Aorta (tissue), 5 donors: ENCODE results near the gene PRKAR1B. TPM values are rescaled to one million over a fixed set of nuclear protein-coding genes. Genes with fewer than 3 reads are reported as not detected.
A peak's percentile ranks its signal among the peaks of the same experiment; 100 is the strongest.

ENCODE experiments used
- ATAC-seq: fragments of 200-7000 bp; cut with Tn5 transposase; one replicate; pipeline ENCODE4 v1.9.1; 2022; ENCODE audit warnings: moderate library complexity; ENCODE audit not compliant: low FRiP score
- DNase-seq, 2 donors: peaks; one replicate each; pipeline ENCODE4 v3.0.0-alpha.2; 2020
- H3K27ac ChIP-seq, 2 donors: one replicate each; pipeline ENCODE4 v1.5.1; 2013; ENCODE audit warnings: low read length in 2 of 2, mild to moderate bottlenecking in 2 of 2, moderate library complexity in 2 of 2, control low read depth in 1 of 2, inconsistent platforms in 1 of 2, low read depth in 1 of 2
- H3K27me3 ChIP-seq, 2 donors: one replicate each; pipeline ENCODE4 v1.6.1; 2013; ENCODE audit warnings: control low read depth in 1 of 2, low read length in 1 of 2, mild to moderate bottlenecking in 1 of 2, moderate library complexity in 1 of 2; ENCODE audit not compliant: insufficient read depth in 2 of 2, control insufficient read depth in 1 of 2
- H3K36me3 ChIP-seq, 2 donors: one replicate each; pipeline ENCODE4 v1.6.1; 2013; ENCODE audit warnings: control low read depth in 1 of 2, low read length in 1 of 2, mild to moderate bottlenecking in 1 of 2; ENCODE audit not compliant: insufficient read depth in 2 of 2, control insufficient read depth in 1 of 2
- H3K4me1 ChIP-seq, 2 donors: one replicate each; pipeline ENCODE4 v1.6.1; 2013; ENCODE audit warnings: low read length in 2 of 2, control low read depth in 1 of 2, mild to moderate bottlenecking in 1 of 2, moderate library complexity in 1 of 2; ENCODE audit not compliant: insufficient read depth in 2 of 2, control insufficient read depth in 1 of 2
- H3K4me3 ChIP-seq, 2 donors: one replicate each; pipeline ENCODE4 v1.5.1; 2013; ENCODE audit warnings: low read length in 2 of 2, control low read depth in 1 of 2, mild to moderate bottlenecking in 1 of 2
- H3K9me3 ChIP-seq: one replicate; pipeline ENCODE4 v1.6.1; 2013; ENCODE audit warnings: mild to moderate bottlenecking, low read length; ENCODE audit not compliant: control insufficient read depth
- WGBS, 2 donors: extraction: QIAGEN DNeasy Blood & Tissue Kit; methylation state at CpG; one replicate each; pipeline ENCODE4 v1.1.7; 2013; 5-methylcytosine and 5-hydroxymethylcytosine counted together
- intact Hi-C, 2 donors: fragments of 100-400 bp; cut with DNase I; formaldehyde crosslinking; loops; one replicate each; pipeline versions ENCODE4 v1.14.2 to v1.15.0; 2022
- polyA plus RNA-seq, 2 donors: library from polyadenylated mRNA; stranded (reverse); fragments of 200-250 nt; gene quantifications; one replicate each; pipeline ENCODE4 v1.2.3, GENCODE V29; 2013
- total RNA-seq, 2 donors: library from RNA; stranded (reverse); fragmentation: NEBNext Ultra II Directional; extraction: Animal tissue kit (Norgen Biotek cat#: 25700); gene quantifications; one replicate each; pipeline ENCODE4 v1.2.1, GENCODE V29; 2021
- donor health status: healthy with polysubstance abuse.
- donor health status: Bipolar disorder and iron deficiency.
- donor health status: DM: no; HTN: no; CAD: no.
- donor health status: DM: no; HTN: no; CAD: no.
- donor health status: DM: yes; HTN: yes; CAD: no.

PRKAR1B gene
- total and polyA plus RNA-seq, 4 donors, result 6.6 to 16.2 (median 14.1) TPM

DNA sequence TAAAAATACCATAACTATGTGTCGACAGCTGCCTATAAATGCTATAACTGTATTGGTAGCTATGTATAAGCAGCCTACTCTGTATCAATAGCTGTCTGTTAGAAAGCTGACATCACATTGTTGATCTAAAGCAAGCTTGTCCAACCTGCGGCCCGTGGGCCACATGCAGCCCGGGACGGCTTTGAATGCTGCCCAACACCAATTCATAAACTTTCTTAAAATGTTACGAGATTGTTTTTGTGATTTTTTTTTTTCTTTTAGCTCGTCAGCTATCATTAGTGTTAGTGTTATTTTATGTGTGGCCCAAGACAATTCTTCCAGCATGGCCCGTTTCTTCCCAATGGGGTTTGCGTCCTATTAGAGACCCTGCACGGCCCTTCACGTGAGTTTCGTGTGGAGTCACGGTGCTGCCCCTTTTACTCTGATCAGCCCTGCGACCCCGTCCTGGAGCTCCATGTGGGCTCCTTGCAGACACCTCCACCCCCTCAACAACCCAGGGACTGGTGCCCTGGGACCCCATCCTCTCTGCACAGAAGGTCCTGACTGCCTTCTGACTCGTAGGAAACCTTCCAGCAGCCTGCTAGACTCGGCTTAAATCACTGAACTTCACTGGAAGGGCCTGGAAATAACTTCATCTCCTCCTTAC, 4.5 kb upstream of the PRKAR1B start:
- DNase-seq (no peak), ATAC-seq (no peak)
- H3K4me1 ChIP-seq, result no peaks in the 10 kb centered on the region
- intact Hi-C loops, result no loop called here
- WGBS, 2 donors, result 89 to 91% methylated on average over 17 of the region's 17 CpGs
- no peak overlapping the region for H3K4me3 ChIP-seq
- H3K36me3 ChIP-seq, result no peaks in the 10 kb centered on the region
- H3K27me3 ChIP-seq, result no peaks in the 10 kb centered on the region
- no peak overlapping the region for H3K27ac ChIP-seq
- no peaks in the 10 kb centered on the region for H3K9me3 ChIP-seq

GRCh38 chr7:730501-731439, 3.7 kb upstream of the PRKAR1B start:
- Histone ChIP-seq H3K27ac (no peak overlapping the region), H3K36me3 (no peaks in the 10 kb centered on the region), H3K9me3 (no peaks in the 10 kb centered on the region), H3K27me3 (no peaks in the 10 kb centered on the region), H3K4me1 (no peaks in the 10 kb centered on the region), H3K4me3 (no peak overlapping the region)
- ATAC-seq, result no peak
- intact Hi-C loops, result no loop called here
- no peak for DNase-seq
- 77 to 81% methylated on average over 23 of the region's 23 CpGs for WGBS, 2 donors

DNA sequence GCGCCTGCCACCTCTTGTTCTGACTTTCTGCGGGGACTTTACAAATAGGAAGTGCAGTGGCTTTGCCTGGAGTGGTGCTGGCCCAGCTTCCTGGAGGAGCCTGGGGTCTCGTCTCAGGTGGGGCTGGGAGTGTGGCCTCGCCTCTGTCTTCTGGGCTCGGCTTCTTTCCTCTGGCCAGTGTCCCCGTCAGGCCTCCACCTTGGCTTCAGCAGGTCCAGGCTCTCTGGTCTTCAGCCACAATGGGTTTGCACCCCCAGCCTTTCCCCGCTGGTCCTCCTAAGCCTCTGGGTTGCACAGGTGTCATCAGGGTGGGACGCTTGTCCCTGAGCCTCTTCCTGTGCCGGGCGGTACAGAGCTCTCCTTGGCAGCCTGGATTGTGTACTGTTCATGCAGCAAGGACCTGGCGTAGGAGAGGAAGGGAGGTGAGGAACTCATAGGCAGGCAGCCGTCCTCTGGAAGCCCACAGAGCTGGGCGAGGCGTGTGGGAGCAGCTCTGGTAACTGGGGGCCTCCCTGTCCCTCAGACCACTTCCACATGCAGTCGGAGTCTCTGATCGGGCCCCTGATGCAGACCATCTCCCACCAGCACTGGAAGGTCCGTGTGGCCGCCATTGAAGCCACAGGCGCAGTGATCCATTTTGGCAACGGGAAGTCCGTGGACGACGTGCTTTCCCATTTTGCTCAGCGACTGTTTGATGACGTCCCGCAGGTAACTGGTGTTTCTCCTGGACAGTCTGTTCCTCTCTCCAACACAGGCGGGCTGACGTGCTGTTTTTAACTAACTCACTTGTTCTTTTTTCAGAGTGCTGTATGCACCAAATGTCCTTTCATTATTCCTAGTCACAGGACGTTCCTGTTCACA, 2.3 kb upstream of the PRKAR1B start:
- Histone ChIP-seq H3K27ac (no peak overlapping the region), H3K36me3 (no peaks in the 10 kb centered on the region), H3K27me3 (no peaks in the 10 kb centered on the region), H3K9me3 (no peaks in the 10 kb centered on the region), H3K4me1 (no peaks in the 10 kb centered on the region), H3K4me3 (no peak overlapping the region)
- DNase-seq (no peak), ATAC-seq (no peak)
- 90 to 91% methylated on average over 29 of the region's 29 CpGs for WGBS, 2 donors
- intact Hi-C loops, result no loop called here

- 85 to 86% methylated on average over 9 of the region's 9 CpGs for WGBS, 2 donors
- no peaks in the 10 kb centered on the region for H3K9me3 ChIP-seq
- intact Hi-C loops, result no loop called here
- ATAC-seq (no peak), DNase-seq (no peak)
- H3K4me1 ChIP-seq, result no peaks in the 10 kb centered on the region
- H3K27me3 ChIP-seq, result no peaks in the 10 kb centered on the region
- H3K4me3 ChIP-seq, result no peak overlapping the region
- H3K27ac ChIP-seq, result no peak overlapping the region
- H3K36me3 ChIP-seq, result no peaks in the 10 kb centered on the region
Observed at GRCh38 chr7:728602-729001, 1.5 kb upstream of the PRKAR1B start.

- ATAC-seq, result no peak
- H3K27me3 ChIP-seq, result no peaks in the 10 kb centered on the region
- DNase-seq, result no peak
- no peak overlapping the region for H3K27ac ChIP-seq
- intact Hi-C loops, result no loop called here
- peak overlapping the region in 1 of 2 donors; percentile 84 for H3K4me3 ChIP-seq
- 24 to 29% methylated on average over 21 of the region's 21 CpGs for WGBS, 2 donors
- H3K4me1 ChIP-seq, result no peaks in the 10 kb centered on the region
- H3K9me3 ChIP-seq, result no peaks in the 10 kb centered on the region
- no peaks in the 10 kb centered on the region for H3K36me3 ChIP-seq
Observed at GRCh38 chr7:727806-728460, 852 bp upstream of the PRKAR1B start.

- WGBS, 2 donors, result 0 to 1% methylated on average over 20 to 39 of the region's 39 CpGs
- H3K36me3 ChIP-seq, result no peaks in the 10 kb centered on the region
- H3K27me3 ChIP-seq, result no peaks in the 10 kb centered on the region
- no peaks in the 10 kb centered on the region for H3K4me1 ChIP-seq
- no peaks in the 10 kb centered on the region for H3K9me3 ChIP-seq
- H3K27ac ChIP-seq, result no peak overlapping the region
- ATAC-seq (no peak), DNase-seq (no peak)
- peak overlapping the region; percentile 84 to 95 for H3K4me3 ChIP-seq
- intact Hi-C loops, result no loop called here
Observed at GRCh38 chr7:726854-727103, 302 bp downstream of the PRKAR1B start.

DNA sequence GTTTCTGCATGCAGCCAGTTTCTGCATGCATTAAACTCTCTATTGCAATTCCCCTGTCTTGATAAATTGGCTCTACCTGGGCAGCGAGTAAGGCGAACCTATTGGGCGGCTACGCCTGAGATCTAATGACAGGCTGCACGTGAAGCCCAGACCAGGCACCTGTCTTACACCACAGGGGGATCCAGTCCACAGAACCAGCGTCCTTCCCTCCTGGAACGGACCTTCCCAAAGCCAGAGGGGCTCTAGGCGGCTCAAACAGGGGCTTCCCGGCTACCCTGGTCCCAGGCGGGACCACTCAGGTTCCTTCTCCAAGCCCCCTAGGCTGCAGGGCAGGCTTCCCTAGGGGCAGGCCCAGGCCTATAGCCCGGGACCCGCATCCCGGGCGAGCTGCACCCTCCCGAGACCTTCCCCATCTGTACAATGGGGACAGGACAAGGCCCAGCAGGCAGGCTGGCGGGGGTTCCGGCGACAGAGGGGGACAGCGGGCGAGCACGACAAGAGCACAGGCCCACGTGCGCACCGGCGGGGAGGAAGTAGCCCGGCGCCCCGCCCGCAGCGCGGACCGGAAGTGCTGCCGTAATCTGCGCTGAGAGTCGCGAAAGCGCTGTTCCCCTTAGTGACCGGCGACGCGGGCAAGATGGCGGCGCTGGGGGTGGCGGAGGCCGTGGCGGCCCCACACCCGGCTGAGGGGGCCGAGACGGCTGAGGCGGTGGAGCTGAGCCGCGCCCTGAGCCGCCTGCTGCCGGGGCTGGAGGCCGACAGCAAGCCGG, 812 bp downstream of the PRKAR1B start, which contains the start of gene DNAAF5:
Gene DNAAF5 (plus strand): TSS at position 616 of the 770 bp plus-strand sequence. CDS start 22 bp downstream, at position 638.
- DNase-seq (peak; percentile 90 to 95), ATAC-seq (peak; percentile 93)
- Histone ChIP-seq H3K4me1 (no peaks in the 10 kb centered on the region), H3K4me3 (peak within 1 kb of the TSS; percentile 84 to 95), H3K27ac (no peak within 1 kb of the TSS), H3K9me3 (no peaks in the 10 kb centered on the region), H3K27me3 (no peaks in the 10 kb centered on the region), H3K36me3 (no peaks in the 10 kb centered on the region)
- intact Hi-C loops, result no loop called here
- 7 to 11% methylated on average over 45 to 56 of the region's 56 CpGs for WGBS, 2 donors
